GM18861 (cell line): ENCODE data around the gene MUC7.
"Not testable (repeated sequence)": the region's sequence is repeated elsewhere in the genome, so short reads cannot be mapped to it uniquely, and the experiment has no call there.

Experiments used
- ATAC-seq: cut with Tn5 transposase; IDR thresholded peaks from one replicate; pipeline ENCODE4 v1.9.1; 2021; ENCODE audit not compliant: unreplicated experiment

The MUC7 gene

GRCh38 chr4:70471897-70472296 lies at the start of gene MUC7:
MUC7 (plus strand) TSS chr4:70472197; CDS start chr4:70474022, 1,825 bp downstream.
- no peak for ATAC-seq

GRCh38 chr4:70425306-70425705 lies 46.7 kb upstream of the MUC7 start:
- no peak for ATAC-seq

- ATAC-seq: peak; percentile 42
These were observed 45.2 kb upstream of the MUC7 start for GRCh38 chr4:70426789-70427188.

- ATAC-seq: no peak
These were observed 34.8 kb upstream of the MUC7 start for GRCh38 chr4:70437197-70437596.

GRCh38 chr4:70442474-70442873 lies 29.5 kb upstream of the MUC7 start:
- no peak for ATAC-seq

- ATAC-seq: no peak
These were observed 28.7 kb upstream of the MUC7 start for GRCh38 chr4:70443329-70443728.

GRCh38 chr4:70449220-70449619 lies 22.8 kb upstream of the MUC7 start:
- ATAC-seq: peak; percentile 79

GRCh38 chr4:70452946-70453345 lies 19.1 kb upstream of the MUC7 start:
- ATAC-seq: no peak

GRCh38 chr4:70463335-70463734 lies 8.7 kb upstream of the MUC7 start:
- no peak for ATAC-seq

GRCh38 chr4:70473679-70474078 lies 1.7 kb downstream of the MUC7 start:
- ATAC-seq: no peak

GRCh38 chr4:70488748-70489147 lies 16.8 kb downstream of the MUC7 start:
- no peak for ATAC-seq

- ATAC-seq: no peak
These were observed 24.2 kb downstream of the MUC7 start for GRCh38 chr4:70496231-70496630.

- not testable (repeated sequence) for ATAC-seq
These were observed 29.8 kb downstream of the MUC7 start for GRCh38 chr4:70501838-70502237.

GRCh38 chr4:70504733-70505132 lies 32.7 kb downstream of the MUC7 start:
- ATAC-seq: no peak

GRCh38 chr4:70505151-70505748 lies 33.3 kb downstream of the MUC7 start:
- peak; percentile 84 for ATAC-seq

GRCh38 chr4:70508801-70509200 lies 36.8 kb downstream of the MUC7 start:
- no peak for ATAC-seq

GRCh38 chr4:70511365-70511764 lies 39.4 kb downstream of the MUC7 start:
- no peak for ATAC-seq

- no peak for ATAC-seq
These were observed 43.6 kb downstream of the MUC7 start for GRCh38 chr4:70515367-70516250.

GRCh38 chr4:70518269-70518668 lies 46.3 kb downstream of the MUC7 start, which contains the start of gene AMTN:
AMTN (plus strand) TSS chr4:70518569; CDS start chr4:70518778, 209 bp downstream.
- ATAC-seq: no peak

GRCh38 chr4:70518716-70519115 lies 46.7 kb downstream of the MUC7 start:
- no peak for ATAC-seq

GRCh38 chr4:70522626-70523025 lies 50.6 kb downstream of the MUC7 start:
- ATAC-seq: no peak

- no peak for ATAC-seq
These were observed 59.0 kb downstream of the MUC7 start for GRCh38 chr4:70530997-70531396.
